GM12878 (cell line): ENCODE results near the gene TMSB10. TPM values are rescaled to one million over a fixed set of nuclear protein-coding genes. Genes with fewer than 3 reads are reported as not detected.
A peak's percentile ranks its signal among the peaks of the same experiment; 100 is the strongest.

Experiments used
- ATF2 ChIP-seq: IDR thresholded peaks from 2 replicates; pipeline ENCODE4 v1.6.1; 2012; ENCODE audit warnings: low read length, inconsistent platforms
- BHLHE40 ChIP-seq, 2 experiments: fragments of 450-650 bp in 1 of 2; IDR thresholded peaks; 2 replicates each; pipeline ENCODE4 v1.6.1; 2011 to 2017; ENCODE audit warnings: low read depth in 2 of 2, borderline replicate concordance in 1 of 2, improper control_type of control experiment in 1 of 2, low read length in 1 of 2, mild to moderate bottlenecking in 1 of 2
- MEF2A ChIP-seq: IDR thresholded peaks from 2 replicates; pipeline ENCODE4 v1.6.1; 2011; ENCODE audit warnings: low read depth, mild to moderate bottlenecking, low read length, moderate library complexity; ENCODE audit not compliant: insufficient read depth
- MTA2 ChIP-seq: fragments of 450-650 bp; IDR thresholded peaks from 2 replicates; pipeline ENCODE4 v1.6.1; 2016; ENCODE audit warnings: low read depth, mild to moderate bottlenecking, moderate library complexity
- NR2C1 ChIP-seq: fragments of 450-650 bp; IDR thresholded peaks from 2 replicates; pipeline ENCODE4 v1.6.1; 2017; ENCODE audit warnings: antibody characterized with exemption, mild to moderate bottlenecking, moderate library complexity
- PRDM15 ChIP-seq: fragments of 450-650 bp; formaldehyde crosslinking; IDR thresholded peaks from 2 replicates; pipeline ENCODE4 v1.4.0; 2020; ENCODE audit warnings: mild to moderate bottlenecking, moderate library complexity
- RBBP5 ChIP-seq: fragments of 200-600 bp; sonication (generic); conservative IDR thresholded peaks from 2 replicates; pipeline ENCODE4 v1.6.1; 2016
- SKIL ChIP-seq: fragments of 450-650 bp; IDR thresholded peaks from 2 replicates; pipeline ENCODE4 v1.6.1; 2017; ENCODE audit warnings: mild to moderate bottlenecking, low read depth, inconsistent platforms; ENCODE audit not compliant: poor library complexity, severe bottlenecking
- SUPT20H ChIP-seq: IDR thresholded peaks from 2 replicates; pipeline ENCODE4 v1.6.1; 2011; ENCODE audit warnings: low read depth, mild to moderate bottlenecking, low read length, moderate library complexity, borderline replicate concordance; ENCODE audit not compliant: control insufficient read depth
- ZNF384 ChIP-seq: IDR thresholded peaks from 2 replicates; pipeline ENCODE4 v1.6.1; 2012; ENCODE audit warnings: low read depth, mild to moderate bottlenecking, low read length, improper control_type of control experiment, borderline replicate concordance
- ZNF687 ChIP-seq: fragments of 450-650 bp; IDR thresholded peaks from 2 replicates; pipeline ENCODE4 v1.6.1; 2017; ENCODE audit warnings: mild to moderate bottlenecking, moderate library complexity
- ZSCAN29 ChIP-seq: fragments of 450-650 bp; IDR thresholded peaks from 2 replicates; pipeline ENCODE4 v1.6.1; 2017; ENCODE audit warnings: mild to moderate bottlenecking, moderate library complexity
- polyA plus RNA-seq, 11 experiments: library from polyadenylated mRNA; depleted of rRNA in 4 of 11; unstranded in 6 of 11; stranded (reverse) in 5 of 11; fragments of >200 nt; fragmentation: Nextera tagmentation in 4 of 11; fragmentation: Illumina TruSeq in 1 of 11; extraction: Ambion mirVana in 4 of 11; extraction: Trizol in 1 of 11; gene quantifications; 1 replicate in 1 of 11; 2 replicates in 10 of 11; pipeline versions ENCODE4 v1.2.1 to v1.2.3, GENCODE V29; 2011 to 2016; ENCODE audit warnings: inconsistent platforms in 2 of 11, missing spikeins in 2 of 11, low read depth in 1 of 11
- total RNA-seq, 4 experiments: library from RNA; depleted of rRNA in 3 of 4; stranded (reverse); fragments of >200 nt in 3 of 4; fragmentation: Illumina TruSeq in 1 of 4; extraction: Trizol in 1 of 4; gene quantifications; 2 replicates each; pipeline versions ENCODE4 v1.2.1 to v1.2.3, GENCODE V29; 2013 to 2021

Gene TMSB10
- total and polyA plus RNA-seq, 10 of the 15 experiments (the other 5 are each of a cell fraction or from before 2014, with no cell fraction given): 1,406 to 4,860 (median 3,381) TPM

GRCh38 chr2:84906900-84907714 is 1.7 kb downstream of the TMSB10 start (continued):
- TF ChIP-seq ZNF687 (peak; percentile 32; the same call in 1 of the 2 replicates), RBBP5 (no peak), MTA2 (no peak), MEF2A (no peak), PRDM15 (CRISPR knock-in tag) (no peak), ZSCAN29 (no peak), ZNF384 (no peak), ATF2 (peak; percentile 54; the same call in 1 of the 2 replicates), SUPT20H (no peak), BHLHE40 (IDR thresholded peaks at IDR 0.05; ENCODE audit: borderline replicate concordance in 1 of 2, low read depth in 2 of 2, low read length in 1 of 2) (no peak; a peak in 1 of 4 replicates), NR2C1 (no peak), SKIL (peak; percentile 31)
